ENCODE measurements around the gene POP7. TPM values are rescaled to one million over a fixed set of nuclear protein-coding genes. Genes with fewer than 3 reads are reported as not detected.

Gene POP7
- total and polyA plus RNA-seq, 9 donors, result 11.1 to 29.2 (median 22.2) TPM

DNA sequence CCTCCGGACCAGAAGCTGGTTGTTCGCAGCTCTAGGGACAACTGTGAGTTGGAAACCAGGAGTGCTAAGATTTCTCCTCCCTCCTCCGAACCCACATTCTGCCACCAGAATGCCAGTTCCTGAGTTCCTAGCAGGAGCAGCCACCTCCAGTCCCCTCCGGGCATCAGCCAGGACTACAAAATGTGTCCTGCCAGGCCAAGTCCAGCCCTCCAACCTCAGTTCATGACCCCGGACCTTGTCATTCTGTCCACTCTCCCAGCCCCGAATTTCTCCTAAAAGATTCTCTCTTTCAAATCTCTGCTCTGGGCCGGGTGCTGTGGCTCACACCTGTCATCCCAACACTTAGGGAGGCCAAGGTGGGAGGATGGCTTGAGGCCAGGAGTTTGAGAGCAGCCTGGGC is 29.8 kb downstream of the POP7 start:
- 69 to 78% methylated on average over 7 of the region's 7 CpGs; no CpG with 5 or more reads in 1 of the 3 donors for WGBS, 3 donors
- TF ChIP-seq EP300 (IDR thresholded peaks at IDR 0.05), result no peak
- TF ChIP-seq, protein P1, sequence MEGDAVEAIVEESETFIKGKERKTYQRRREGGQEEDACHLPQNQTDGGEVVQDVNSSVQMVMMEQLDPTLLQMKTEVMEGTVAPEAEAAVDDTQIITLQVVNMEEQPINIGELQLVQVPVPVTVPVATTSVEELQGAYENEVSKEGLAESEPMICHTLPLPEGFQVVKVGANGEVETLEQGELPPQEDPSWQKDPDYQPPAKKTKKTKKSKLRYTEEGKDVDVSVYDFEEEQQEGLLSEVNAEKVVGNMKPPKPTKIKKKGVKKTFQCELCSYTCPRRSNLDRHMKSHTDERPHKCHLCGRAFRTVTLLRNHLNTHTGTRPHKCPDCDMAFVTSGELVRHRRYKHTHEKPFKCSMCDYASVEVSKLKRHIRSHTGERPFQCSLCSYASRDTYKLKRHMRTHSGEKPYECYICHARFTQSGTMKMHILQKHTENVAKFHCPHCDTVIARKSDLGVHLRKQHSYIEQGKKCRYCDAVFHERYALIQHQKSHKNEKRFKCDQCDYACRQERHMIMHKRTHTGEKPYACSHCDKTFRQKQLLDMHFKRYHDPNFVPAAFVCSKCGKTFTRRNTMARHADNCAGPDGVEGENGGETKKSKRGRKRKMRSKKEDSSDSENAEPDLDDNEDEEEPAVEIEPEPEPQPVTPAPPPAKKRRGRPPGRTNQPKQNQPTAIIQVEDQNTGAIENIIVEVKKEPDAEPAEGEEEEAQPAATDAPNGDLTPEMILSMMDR (IDR thresholded peaks at IDR 0.05), result no peak
- DNase-seq, result no peak
- H3K9me3 ChIP-seq, result no peaks in the 10 kb centered on the region
- intact Hi-C loops (cut with DNase I), result no loop called here
- no peaks in the 10 kb centered on the region for H3K4me1 ChIP-seq (ENCODE audit: insufficient read depth)
- H3K27me3 ChIP-seq, result no peaks in the 10 kb centered on the region
- H3K36me3 ChIP-seq, result no peaks in the 10 kb centered on the region
- H3K27ac ChIP-seq, result no peak overlapping the region
- no peak overlapping the region for H3K4me3 ChIP-seq

DNA sequence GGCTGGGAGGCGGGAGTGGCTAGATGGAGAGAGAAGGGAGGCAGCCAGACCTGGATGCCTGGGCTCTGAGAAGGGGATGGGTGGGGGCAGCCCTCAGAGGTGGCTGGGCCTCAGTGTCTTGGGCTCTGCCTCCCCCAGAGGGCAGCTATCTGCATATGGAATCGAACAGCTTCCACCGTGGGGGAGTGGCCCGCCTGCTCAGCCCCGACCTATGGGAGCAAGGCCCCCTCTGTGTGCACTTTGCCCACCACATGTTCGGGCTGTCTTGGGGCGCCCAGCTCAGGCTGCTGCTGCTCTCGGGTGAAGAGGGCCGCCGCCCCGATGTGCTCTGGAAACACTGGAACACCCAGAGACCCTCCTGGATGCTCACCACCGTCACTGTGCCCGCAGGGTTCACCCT is 30.8 kb downstream of the POP7 start:
- WGBS, 3 donors, result 66 to 70% methylated on average over 6 to 13 of the region's 13 CpGs; no CpG with 5 or more reads in 1 of the 3 donors
- Histone ChIP-seq H3K4me3 (no peak overlapping the region), H3K9me3 (no peaks in the 10 kb centered on the region), H3K36me3 (no peaks in the 10 kb centered on the region), H3K27ac (no peak overlapping the region), H3K4me1 (ENCODE audit: insufficient read depth) (no peaks in the 10 kb centered on the region), H3K27me3 (no peaks in the 10 kb centered on the region)
- TF ChIP-seq POLR2A (IDR thresholded peaks at IDR 0.05), result no peak
- TF ChIP-seq, protein P1 (IDR thresholded peaks at IDR 0.05), result no peak
- no peak for TF ChIP-seq EP300 (IDR thresholded peaks at IDR 0.05)
- intact Hi-C loops (cut with DNase I), result no loop called here
- DNase-seq, result no peak

DNA sequence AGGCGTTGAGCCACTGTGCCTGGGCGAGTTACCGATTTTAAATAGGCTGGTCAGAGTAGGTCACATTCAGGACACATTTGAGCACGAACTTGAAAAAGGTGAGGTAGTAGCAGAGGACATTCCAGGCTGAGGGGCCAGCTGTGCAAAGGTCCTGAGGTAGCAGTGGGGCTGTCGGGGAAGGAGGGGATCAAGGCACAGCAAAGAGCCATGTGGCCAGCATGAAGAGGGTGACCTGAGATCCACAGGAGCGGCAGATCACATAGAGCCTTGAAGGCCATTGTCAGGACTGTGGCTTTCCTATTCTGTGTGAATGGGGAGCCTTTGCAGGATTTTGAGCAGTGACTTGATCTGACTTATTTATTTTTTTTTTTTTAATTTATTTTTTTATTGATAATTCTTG is 34.0 kb downstream of the POP7 start:
- Histone ChIP-seq H3K36me3 (no peaks in the 10 kb centered on the region), H3K27ac (no peak overlapping the region), H3K27me3 (no peaks in the 10 kb centered on the region), H3K4me3 (no peak overlapping the region), H3K9me3 (no peaks in the 10 kb centered on the region), H3K4me1 (ENCODE audit: insufficient read depth) (no peaks in the 10 kb centered on the region)
- 94 to 95% methylated on average over 6 of the region's 6 CpGs; no CpG with 5 or more reads in 1 of the 3 donors for WGBS, 3 donors
- no peak for DNase-seq
- TF ChIP-seq EP300 (IDR thresholded peaks at IDR 0.05), result no peak
- TF ChIP-seq, protein P1 (IDR thresholded peaks at IDR 0.05), result no peak
- no peak for TF ChIP-seq POLR2A (IDR thresholded peaks at IDR 0.05)
- intact Hi-C loops (cut with DNase I), result no loop called here

DNA sequence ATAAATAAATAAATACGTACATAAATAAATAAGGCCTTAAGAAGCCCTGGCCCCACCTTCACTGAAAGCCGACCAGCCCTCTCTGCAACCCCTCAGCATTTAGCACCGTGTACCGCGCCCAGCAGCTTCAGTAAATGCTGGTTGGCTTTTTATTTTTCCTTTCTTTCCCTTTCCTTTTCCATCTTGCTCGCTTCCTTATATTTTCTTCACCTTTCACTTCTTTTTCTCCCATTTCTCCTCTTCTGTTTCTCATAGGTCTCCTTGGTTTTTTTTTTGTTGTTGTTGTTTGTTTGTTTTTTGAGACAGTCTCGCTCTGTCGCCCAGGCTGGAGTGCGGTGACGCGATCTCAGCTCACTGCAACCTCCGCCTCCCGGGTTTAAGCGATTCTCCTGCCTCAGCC is 38.7 kb downstream of the POP7 start:
- H3K4me1 ChIP-seq (ENCODE audit: insufficient read depth), result no peaks in the 10 kb centered on the region
- intact Hi-C loops (cut with DNase I), result no loop called here
- TF ChIP-seq POLR2A (IDR thresholded peaks at IDR 0.05) (no peak), EP300 (IDR thresholded peaks at IDR 0.05) (no peak)
- TF ChIP-seq, protein P1 (IDR thresholded peaks at IDR 0.05), result no peak
- H3K27ac ChIP-seq, result no peak overlapping the region
- no peaks in the 10 kb centered on the region for H3K27me3 ChIP-seq
- H3K9me3 ChIP-seq, result no peaks in the 10 kb centered on the region
- WGBS, 3 donors, result 85 to 91% (median 90%) methylated on average over 14 of the region's 14 CpGs
- no peaks in the 10 kb centered on the region for H3K36me3 ChIP-seq
- DNase-seq, result no peak
- no peak overlapping the region for H3K4me3 ChIP-seq
